Stimulated activated CD8-positive, alpha-beta memory T cell treated with anti-CD3 and anti-CD28 coated beads, Interleukin-4, amount 100 ng/mL, for 24 hours (primary cell): ENCODE data around the gene ST3GAL2.
"Not testable (repeated sequence)": the region's sequence is repeated elsewhere in the genome, so short reads cannot be mapped to it uniquely, and the experiment has no call there.

ENCODE experiments used
- DNase-seq: peaks from one replicate; pipeline ENCODE4 v3.0.0-alpha.2; 2020; ENCODE audit warnings: low read depth

The ST3GAL2 gene

DNA sequence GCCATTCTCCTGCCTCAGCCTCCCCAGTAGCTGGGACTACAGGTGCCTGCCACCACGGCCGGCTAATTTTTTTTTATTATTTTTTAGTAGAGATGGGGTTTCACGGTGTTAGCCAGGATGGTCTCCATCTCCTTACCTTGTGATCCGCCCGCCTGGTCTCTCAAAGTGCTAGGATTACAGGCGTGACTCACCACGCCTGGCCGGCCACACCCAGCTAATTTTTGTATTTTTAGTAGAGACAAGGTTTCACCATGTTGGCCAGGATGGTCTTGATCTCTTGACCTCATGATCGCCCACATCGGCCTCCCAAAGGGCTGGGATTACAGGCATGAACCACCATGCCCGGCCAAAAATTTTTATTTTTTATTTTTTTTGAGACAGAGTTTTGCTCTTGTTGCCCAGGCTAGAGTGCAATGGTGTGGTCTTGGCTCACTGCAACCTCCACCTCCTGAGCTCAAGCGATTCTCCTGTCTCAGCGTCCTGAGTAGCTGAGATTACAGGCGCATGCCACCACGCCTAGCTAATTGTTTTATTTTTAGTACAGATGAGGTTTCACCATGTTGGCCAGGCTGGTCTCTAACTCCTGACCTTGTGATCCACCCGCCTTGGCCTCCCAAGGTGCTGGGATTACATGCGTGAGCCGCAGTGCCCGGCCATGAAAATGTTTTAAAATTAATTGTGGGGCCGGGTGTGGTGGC lies 52.5 kb downstream of the ST3GAL2 start:
- not testable (repeated sequence) for DNase-seq

DNA sequence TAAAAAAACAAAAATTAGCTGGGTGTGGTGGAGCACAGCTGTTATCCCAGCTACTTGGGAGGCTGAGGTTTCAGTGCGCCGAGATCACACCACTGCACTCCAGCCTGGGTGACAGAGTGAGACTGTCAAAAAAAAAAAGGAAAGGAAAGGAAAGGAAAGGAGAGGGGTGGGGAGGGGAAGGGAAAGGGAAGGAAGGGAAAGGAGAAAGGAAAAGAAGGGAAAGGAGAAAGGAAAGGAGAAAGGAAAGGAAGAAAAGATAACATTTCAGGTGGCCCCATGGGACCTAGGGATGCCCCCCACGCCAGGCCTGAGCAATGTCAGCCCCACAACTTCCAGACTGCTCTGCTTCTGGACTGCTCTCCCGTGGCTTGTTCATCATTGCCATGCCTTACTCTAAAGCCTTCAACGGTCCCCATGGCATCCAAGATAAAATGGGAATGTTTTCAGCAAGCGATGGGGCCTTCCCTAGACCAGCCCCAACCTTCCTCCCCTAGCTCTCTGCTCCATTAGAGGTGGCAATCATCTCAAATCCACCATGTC lies 55.4 kb downstream of the ST3GAL2 start:
- DNase-seq, result no peak

DNA sequence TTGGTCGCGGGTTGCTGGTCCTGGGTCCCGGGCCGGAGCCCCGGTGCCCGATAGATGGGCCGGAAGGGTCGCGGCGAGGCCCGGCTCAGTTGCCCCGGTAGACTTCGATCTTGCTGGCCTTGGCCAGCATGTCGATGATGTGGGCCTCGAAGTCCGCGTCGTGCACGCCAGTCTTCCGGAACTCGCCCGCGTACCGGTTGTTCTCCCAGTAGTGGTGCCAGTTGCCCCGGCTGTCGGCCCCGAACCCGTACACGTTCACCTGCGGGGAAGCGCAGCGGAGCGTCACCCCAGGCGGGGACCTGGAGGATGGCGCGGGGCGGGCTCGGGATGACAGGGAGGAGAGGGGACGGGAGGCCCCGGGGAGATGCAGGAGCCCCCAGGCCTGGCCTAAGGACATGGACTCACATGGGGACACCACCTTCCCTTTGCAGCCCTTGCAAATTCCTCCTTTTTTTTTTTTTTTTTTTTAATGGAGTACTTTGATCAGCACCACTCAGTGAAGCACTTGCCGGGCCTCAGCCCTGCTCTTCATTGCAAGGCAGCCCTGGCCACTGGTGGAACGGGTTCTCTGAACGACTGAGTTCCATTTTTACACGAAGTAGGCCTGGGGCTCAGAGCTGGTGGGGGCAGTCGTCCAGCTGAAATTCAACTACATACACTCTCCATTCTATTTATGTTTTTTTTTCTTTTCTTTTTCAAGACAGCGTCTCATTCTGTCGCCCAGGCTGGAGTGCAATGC lies 57.1 kb downstream of the ST3GAL2 start:
- no peak for DNase-seq

DNA sequence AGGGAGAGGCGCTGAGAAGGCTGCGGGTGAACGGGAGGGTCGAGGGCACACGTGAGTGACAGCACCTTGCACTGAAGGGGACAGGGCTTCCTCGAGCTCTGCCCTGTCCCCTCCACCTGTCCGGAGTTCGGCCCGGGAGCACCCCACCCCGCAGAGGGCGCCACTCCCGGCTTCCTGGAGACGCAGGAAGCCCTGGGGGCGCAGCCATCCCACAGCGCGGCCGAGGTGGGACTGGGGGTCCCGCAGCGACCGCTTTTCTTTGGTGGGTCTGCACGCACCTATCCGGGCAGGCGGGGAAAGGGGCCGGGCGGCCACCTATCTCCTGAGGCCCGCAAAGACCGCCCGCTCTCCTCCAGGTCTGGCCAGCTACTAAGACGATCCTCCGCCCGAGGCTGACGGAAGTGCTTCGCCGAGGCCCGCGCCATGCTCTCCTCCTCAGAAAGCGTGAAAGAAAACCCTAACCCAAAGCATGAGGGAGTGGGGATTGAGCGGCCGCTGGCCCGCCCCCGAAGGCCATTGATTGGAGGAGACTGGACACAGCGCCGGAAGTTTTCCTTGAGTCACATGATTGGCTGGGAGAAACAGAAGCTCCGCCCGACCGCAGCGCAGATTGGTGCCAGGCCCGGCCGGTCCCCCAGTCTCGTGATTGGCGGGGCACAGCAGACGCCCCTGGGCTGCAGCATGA lies 57.8 kb downstream of the ST3GAL2 start:
- peak; percentile 92 for DNase-seq

DNA sequence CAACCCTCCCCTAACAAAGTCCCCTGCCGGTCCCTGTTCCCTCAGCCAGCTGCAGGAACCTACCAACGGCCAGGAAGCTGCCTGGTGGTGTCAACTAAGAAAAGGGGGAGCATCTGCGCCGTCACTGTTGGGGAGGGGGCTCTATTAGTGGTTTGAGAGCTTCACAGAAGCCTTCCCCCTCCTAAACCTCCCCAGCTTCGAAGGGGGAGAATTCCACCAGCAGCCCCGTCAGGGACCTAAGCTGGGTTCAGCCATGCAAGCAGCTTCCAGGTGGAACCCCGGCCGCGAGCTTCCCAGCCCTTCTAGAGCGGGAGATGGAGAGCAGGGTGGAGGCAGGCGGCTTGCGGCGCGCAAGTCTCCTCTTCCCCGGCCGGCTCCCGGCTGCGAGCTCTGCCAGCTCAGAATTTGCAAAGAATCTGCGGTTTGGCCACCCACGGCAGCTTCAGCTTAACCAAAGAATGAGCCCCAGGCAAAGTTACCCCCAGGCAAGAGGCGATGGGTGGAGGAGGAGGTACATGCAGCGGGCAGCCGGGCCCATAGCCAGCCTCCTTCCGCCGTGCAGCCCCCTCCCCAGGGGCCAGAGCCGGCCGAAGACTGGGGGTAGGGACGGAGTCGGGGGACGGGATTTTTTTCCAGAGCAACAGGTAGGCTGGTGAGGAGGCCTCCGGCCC lies 58.5 kb downstream of the ST3GAL2 start:
- DNase-seq, result peak; percentile 72

DNA sequence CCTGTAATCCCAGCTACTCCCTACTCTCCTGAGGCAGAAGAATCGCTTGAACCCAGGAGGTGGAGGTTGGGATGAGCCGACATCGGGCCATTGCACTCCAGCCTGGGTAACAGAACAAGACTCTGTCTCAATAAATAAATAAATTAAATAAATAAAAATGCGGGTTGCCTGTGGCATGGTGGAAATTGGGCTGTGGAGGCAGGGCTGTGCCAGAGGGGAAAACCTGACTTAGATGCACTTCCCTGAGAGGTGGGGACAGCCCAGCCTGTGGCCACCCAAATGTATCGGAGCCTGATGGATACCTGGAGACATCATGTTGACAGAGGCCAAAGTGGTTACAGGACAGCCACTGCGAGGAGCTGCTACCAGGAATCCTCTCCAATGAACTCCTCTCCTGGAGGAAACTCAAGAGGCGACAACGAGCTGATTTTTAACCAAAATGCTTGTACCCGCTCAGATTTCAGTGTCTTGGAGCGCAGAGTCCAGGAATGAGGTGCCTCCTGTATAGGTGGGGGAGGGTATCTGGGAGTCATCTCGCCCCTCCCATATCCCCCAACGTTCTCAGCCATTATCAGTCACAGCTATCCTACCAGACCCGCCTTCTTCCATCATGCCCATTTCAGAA lies 59.9 kb downstream of the ST3GAL2 start:
- DNase-seq, result no peak

DNA sequence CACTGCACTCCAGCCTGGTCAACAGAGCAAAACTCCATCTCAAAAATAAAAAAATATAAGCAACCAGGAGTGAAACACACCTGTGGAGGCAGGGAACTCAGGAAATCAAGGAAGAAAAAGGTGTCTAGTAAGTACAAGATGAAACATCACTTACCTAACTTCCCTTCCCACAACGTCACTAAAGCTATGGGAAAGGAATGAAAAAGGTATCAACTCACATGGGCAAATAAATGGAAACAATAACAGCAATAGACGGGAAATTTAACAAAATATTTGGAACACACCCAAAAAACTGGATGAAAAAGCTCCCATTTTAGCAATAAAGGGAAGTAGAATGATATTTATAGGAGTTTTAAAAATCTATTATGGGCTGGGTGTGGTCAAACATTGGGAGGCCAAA lies 61.1 kb downstream of the ST3GAL2 start:
- DNase-seq, result no peak

DNA sequence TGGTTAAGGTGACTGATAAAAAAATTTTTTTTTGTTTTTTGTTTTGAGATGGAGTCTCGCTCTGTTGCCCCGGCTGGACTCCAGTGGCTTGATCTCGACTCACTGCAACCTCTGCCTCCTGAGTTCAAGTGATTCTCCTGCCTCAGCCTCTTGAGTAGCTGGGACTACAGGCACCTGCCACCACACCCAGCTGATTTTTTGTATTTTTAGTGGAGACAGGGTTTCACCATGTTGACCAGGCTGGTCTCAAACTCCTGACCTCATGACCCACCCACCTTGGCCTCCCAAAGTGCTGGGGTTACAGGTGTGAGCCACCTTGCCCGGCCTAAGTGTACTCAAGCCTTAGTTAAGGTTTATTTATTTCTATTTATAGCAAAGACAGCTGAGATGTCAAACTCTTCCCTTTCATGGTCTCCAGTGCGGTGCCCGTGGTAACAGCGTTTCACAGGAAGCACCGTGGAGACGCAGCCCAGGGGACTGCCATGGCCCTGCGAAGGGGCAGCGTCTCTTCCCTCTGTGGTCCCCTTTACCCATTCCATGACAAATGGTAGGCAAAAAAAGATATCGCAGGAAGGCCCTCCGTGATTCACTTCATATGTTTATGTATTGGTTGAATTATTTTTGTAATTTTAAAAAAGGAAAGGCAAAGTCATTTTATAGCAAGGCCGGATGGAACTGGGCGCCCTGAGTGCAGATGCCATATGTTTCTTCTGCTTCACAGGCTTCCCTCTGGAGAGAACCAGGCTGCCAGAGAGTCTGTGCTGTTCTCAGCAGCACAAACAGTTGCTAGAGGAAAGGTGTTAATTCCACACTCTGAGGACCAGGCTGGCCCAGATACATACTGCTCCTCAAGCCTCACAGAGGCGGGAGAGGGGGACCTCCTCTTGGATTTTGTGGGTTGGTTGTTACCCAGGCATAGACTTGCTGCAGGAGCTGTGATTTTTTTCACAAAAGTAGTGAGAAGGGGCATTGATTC lies 63.0 kb downstream of the ST3GAL2 start:
- no peak for DNase-seq

DNA sequence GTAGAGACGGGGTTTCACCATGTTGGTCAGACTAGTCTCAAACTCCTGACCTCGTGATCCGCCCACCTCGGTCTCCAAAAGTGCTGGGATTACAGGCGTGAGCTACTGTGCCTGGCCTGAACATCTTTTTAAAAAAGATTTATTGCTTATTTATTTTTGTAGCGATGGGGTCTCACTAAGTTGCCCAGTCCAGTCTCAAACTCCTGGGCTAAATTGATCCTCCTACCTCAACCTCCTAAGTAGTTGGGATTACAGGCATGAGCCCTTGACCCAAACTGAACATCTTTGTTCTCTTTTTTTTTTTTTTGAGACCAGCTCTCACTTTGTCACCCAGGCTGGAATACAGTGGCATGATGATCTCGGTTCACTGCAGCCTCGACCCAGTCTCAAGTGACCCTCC lies 64.7 kb downstream of the ST3GAL2 start:
- DNase-seq, result no peak

DNA sequence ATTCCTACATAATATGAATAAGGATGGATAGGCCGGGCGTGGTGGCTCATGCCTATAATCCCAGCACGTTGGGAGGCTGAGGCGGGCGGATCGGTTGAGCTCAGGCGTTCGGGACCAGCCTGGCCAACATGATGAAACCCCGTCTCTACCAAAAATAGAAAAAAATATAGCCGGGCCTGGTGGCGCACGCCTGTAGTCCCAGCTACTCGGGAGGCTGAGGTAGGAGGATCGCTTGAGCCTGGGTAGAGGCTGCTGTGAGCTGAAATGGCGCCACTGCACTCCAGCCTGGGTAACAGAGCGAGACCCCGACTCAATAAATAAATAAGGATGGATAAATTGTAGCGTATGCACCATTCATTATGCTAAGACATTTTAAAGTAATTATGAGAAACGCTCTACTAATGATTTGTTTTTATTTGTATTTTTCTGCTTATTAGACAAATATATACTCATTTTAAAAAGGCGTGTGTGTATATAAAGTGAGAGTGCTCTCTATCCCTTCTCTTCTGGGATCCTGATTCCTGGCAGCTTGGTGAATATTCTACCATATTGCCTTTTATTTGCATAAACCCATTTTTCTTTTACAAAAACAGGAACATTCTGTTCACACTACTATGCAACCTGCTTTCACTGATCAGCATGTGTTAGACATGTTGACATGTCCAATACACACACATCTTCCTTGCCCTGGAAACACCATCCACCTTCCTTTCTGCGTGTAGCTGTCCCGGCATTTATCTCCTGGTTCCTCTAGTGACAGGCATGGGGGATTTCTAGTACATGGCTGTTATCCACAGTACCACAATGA lies 65.8 kb downstream of the ST3GAL2 start:
- no peak for DNase-seq

DNA sequence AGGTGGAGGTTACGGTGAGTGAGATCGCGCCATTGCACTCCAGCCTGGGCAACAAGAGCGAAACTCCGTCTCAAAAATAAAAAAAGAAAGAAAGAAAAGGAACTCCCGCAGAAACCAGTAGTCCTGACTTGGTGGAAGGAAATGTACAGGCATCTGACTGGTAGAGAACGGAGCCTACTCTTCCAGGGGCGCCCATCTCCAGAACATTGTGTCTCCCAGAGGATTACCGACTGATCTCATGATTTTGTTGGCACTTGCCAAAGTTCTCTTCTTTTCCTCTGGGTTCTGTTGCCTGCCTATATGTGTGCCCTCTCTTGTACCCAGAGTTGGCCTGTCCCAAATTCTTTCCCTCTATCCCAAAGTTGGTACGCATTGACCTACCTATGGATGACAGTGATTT lies 68.0 kb downstream of the ST3GAL2 start:
- DNase-seq, result no peak

DNA sequence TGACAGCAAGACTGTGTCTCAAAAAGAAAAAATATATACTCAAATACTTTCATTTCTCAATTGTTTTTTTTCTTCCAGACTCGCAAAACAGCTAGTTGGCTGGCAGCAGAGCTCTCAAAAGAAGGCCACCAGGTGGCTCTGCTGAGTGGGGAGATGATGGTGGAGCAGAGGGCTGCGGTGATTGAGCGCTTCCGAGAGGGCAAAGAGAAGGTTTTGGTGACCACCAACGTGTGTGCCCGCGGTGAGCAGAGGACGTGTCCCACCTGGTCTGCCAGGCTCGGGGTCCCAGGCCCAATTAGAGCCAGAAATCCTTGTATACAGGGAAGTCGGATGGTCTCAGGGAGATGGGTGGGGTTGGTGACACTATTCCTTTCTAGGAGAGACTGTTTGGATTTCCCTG lies 68.8 kb downstream of the ST3GAL2 start:
- DNase-seq, result not testable (repeated sequence)

DNA sequence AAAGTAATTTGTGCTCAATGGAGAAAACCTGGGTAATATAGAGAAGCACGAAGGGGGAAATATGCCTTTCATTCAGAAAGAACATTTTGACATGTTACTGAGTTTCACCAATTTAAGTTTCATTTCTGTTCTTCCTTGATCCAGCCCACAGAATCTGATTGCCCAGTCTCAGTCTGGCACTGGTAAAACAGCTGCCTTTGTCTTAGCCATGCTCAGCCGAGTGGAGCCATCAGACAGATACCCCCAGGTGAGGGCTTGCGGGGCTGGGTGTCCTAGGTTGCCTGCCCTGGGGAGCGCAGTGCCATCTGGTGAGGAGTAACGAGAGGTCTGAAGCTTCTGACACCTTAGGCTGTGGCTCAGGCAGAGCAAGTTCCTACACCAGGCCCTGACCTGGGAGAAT lies 74.5 kb downstream of the ST3GAL2 start:
- DNase-seq, result no peak

DNA sequence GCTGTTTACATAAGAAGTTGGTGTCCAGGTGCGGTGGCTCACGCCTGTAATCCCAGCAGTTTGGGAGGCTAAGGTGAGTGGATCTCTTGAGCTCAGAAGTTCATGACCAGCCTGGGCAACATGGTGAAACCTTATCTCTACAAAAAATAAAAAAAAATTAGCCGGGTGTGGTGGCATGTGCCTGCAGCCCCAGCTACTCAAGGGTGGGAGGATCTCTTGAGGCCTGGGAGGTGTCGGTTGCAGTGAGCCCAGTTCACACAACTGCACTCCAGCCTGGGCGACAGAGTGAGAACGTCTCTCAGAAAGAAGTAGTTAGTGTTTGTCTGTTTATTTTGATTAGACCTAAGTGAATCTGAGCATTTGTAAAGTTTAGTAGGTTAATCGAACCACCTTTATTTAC lies 79.3 kb downstream of the ST3GAL2 start:
- DNase-seq, result no peak

DNA sequence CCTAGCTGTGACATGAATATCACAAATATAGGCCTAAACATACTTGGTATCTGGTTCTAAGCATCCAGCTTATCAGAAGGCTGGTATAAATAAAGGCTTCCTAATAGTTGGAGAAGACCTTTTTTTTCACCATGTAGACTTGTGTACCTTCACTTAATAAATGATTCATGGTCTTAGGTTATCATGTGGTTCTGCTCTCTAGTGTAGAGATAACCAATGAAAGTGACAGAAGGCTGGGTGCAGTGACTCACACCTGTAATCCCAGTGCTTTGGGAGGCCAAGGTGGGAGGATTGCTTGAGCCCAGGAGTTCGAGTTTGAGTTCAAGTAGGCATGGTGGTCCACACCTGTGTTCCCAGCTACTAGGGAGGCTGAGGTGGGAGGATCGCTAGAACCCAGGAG lies 89.1 kb downstream of the ST3GAL2 start:
- no peak for DNase-seq

DNA sequence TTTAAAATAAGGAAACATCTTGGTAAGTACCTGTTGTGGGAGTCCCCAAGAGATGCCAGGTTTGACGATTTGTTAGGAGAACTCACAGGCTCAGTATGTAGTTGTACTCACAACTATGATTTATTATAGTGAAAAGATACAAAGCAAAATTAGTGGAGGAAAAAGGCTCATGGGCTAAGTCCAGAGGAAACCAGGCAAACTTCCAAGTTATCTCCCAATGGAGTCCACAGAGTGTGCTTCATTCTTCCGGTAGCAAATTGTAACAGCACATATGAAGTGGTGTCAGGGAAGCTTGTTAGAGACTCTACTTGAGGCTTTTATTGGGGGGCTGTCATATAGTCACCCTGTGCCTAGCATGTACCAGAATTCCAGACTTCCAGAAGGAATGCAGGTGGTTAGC lies 89.9 kb downstream of the ST3GAL2 start:
- DNase-seq, result no peak

DNA sequence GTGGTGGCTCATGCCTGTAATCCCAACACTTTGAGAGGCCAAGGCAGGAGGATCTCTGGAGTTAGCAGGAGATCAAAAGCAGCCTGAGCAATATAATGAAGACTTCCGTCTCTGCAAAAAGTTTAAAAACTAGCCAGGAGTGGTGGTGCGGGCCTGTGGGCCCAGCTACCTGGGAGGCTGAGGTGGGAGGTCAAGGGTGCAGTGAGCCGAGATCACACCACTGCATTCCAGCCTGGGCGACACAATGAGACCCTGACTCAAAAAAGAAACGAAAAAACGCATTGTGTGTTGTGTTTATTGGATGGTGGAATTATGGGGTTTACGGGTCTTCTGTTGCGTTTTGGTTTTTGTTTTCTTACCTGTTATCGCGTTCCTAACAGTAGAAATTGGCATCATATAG lies 93.1 kb downstream of the ST3GAL2 start:
- DNase-seq, result no peak

DNA sequence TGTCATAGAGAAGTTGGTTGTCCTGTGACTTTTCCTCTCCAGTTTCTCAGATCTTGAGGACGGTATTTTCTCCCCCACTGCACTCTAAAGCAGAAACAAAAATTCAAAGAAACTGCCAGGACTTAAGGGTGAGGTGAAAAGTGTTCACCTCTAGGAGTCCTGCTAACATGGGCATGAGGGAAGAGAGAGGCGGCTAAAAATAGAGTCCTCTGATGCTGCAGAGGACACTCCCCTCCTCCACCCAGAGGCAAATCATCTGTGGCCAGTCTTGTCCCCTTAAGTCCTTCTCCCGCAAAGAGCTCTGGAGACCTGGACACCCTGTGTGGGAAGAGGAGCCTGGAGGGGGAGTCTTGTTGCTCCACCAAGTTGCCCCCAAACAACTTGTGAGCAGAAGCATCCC lies 96.9 kb downstream of the ST3GAL2 start:
- DNase-seq, result no peak

DNA sequence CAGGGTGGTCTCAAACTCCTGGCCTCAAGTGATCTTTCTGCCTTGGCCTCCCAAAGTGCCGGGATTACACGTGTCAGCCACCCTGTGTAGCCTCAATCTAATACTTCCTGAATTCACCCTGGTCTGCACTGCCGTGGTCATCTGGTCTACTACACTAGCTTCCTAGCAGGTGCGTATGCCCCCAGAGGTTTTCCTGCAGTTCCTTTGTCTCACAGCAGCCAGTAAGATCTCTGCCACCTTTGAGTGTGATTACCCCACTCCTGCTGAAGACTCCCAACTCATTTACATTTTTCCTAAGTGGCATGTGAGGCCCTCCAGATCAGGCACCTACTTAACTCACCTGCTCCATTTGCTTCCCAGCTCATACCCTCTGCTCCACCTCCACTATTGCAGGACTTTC lies 97.3 kb downstream of the ST3GAL2 start:
- DNase-seq, result no peak

DNA sequence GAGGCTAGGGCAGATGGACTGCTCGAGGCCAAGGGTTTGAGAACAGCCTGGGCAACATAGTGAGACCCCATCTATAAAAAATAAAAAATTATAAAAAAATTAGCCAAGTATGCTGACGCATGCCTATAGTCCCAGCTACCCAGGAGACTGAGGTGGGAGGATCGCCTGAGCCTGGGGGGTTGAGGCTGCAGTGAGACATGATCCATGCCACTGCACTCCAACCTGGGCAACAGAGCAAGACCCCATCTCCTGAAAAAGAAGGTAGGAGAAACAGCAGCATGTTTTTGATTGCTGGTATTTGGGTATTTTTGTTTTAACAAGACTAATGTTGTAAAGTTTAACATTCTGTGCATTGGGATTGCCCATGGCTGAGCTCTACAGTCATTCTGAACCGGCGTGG lies 101.1 kb downstream of the ST3GAL2 start:
- DNase-seq, result no peak
